ENCODE results near the gene PXN.
A peak's percentile ranks its signal among the peaks of the same experiment; 100 is the strongest.
"Not testable (repeated sequence)": the region's sequence is repeated elsewhere in the genome, so short reads cannot be mapped to it uniquely, and the experiment has no call there.

The PXN gene

DNA sequence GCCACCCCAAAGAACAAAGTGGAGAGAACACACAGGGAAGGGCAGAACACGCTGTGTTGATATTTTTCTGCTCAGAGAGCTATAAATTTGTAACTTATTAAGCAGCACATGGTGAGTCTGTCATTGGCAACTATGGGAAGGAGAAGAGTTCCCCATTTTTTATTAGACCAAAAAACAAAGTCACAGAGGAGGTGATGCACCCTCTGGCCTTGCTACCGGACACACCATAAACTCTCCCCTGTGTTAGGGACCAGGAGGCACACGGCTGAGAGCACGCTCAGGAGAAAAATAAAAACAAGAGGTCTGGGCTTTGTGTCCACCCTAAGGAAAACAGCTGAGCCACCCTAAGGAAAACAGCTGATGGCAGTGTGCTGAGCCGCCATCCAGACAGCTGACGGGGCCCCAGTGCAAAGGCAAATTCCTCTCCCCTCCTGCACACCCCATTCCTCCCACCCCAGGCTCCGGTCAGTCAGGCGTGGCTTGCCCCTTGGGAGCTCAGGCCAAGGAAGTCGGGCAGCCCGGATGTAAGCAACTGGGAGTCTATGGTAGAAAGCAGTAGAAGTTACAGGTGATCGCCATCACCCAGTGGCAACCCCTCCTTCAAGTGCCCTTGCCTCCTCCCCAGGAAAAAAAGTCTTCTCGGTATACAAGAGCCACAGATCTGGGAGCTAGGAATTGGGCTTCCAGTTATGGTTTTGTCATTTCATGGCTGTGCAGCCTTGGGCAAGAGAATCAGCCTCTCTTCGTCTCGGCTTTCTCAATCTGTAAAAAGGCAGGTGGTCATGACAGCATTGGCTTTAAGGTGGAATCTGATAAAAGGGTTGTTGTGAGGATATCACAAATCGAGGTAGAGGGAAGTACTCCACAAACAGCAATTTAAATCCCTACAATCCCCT is 2.4 kb downstream of the PXN start:
- no peak for DNase-seq (ENCODE audit: low read depth)

- no peak for DNase-seq (ENCODE audit: low read depth)
Observed at GRCh38 chr12:120261951-120262851, 3.3 kb downstream of the PXN start.

GRCh38 chr12:120260607-120261006 is 4.9 kb downstream of the PXN start:
- no peak for DNase-seq (ENCODE audit: low read depth)

DNA sequence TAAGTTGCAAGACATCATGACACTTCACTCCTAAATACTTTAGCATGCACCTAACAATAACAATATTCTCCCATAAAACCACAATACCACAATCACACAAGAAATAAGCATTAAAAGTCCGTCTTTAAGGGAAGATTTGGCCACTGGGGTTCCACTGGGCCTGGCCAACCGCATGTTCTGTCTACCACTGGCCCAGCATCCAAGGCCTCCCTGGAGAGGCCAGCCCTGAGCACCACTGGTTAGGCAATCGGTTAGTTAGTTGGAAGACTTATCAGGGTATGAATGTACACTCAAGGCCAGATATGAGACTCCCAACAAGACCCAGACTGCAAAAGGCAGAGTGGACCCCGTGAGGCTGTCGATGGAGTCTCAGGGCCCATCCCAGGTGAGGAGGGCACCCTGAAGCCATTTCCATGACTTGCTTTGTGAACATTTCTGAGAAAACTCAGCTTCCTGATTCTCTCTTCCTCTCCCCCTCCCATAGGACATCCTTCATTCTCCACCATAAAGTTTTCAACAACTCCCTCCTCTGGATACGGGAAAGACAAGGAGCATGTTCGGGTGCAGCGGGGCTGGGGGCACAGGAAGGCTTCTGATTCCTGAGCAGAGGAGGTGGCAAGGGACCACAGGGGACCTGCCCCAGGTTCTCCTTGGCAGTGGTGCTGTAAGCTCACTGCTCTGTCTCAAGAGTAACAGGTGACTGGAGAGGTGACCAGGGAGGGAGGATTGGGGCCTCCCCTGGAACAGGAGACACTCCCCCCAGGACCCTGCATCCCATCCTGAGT is 5.9 kb downstream of the PXN start:
- no peak for DNase-seq (ENCODE audit: low read depth)

DNA sequence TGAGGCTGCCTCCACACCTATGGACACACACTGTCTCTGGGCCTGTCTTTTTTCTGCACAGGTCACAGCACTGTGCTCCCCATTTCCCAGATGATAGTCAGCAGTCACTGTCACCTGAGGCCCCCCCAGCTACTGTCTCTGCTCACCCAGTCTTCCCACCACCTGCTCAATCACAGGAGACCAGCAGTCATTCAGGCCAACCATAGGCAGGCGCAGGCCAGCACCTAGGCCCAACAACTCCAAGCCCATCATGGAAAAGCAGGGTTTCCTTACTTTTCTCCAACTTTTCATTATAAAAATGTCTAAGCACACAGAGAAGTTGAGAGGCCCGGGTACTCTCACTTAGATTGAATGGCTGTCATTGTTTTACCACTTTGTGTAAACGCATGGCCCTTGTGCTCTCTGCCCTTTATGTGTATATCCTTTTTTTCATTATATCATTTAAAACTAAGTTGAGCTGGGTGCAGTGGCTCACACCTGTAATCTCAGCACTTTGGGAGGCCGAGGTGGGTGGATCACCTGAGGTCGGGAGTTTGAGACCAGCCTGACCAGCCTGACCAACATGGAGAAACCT is 7.1 kb downstream of the PXN start:
- no peak for DNase-seq (ENCODE audit: low read depth)

DNA sequence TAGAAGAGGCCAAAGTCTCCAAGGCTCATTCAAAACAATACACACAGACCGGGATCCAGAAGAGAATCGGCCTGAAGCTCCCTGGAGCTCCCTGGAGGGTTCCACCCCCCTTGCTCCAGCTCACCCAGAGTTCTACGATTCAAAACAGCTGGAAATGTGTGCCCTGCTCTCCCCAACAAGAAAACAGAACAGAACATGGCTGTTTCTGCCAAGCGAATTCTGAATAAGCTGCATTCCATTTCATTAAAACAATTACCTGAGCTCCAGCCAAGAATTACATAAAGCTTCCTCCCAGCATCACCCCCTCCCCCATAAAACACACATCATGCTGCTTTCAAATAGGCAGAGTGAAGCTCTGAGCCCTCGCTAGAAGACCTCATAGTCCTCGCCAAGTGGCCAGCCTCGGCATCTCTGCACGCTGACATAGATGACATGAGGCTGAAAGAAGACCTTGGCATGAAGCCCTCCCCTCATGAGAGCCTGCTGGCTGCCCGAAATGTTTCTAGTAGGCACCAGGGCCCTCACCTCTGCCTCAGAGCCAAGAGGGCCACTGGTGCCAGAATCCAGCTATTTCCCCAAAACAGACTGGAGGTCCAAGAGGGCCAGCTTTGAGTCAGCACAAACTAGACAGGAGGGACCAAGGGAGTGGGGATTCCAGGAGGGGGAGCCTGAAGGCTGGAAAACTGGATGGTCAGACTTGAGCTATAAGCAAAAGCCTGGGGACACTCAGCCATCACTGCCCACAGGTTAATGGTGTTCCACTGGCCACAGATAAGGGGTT is 8.3 kb downstream of the PXN start:
- no peak for DNase-seq (ENCODE audit: low read depth)

- DNase-seq (ENCODE audit: low read depth): no peak
Observed at GRCh38 chr12:120254809-120255208, 10.7 kb downstream of the PXN start.

- DNase-seq (ENCODE audit: low read depth): not testable (repeated sequence)
Observed at GRCh38 chr12:120253313-120253712, 12.2 kb downstream of the PXN start.

- DNase-seq (ENCODE audit: low read depth): peak; percentile 75
Observed at GRCh38 chr12:120252071-120252906, 13.2 kb downstream of the PXN start.

GRCh38 chr12:120251364-120252070 is 14.0 kb downstream of the PXN start:
- not testable (repeated sequence) for DNase-seq (ENCODE audit: low read depth)

DNA sequence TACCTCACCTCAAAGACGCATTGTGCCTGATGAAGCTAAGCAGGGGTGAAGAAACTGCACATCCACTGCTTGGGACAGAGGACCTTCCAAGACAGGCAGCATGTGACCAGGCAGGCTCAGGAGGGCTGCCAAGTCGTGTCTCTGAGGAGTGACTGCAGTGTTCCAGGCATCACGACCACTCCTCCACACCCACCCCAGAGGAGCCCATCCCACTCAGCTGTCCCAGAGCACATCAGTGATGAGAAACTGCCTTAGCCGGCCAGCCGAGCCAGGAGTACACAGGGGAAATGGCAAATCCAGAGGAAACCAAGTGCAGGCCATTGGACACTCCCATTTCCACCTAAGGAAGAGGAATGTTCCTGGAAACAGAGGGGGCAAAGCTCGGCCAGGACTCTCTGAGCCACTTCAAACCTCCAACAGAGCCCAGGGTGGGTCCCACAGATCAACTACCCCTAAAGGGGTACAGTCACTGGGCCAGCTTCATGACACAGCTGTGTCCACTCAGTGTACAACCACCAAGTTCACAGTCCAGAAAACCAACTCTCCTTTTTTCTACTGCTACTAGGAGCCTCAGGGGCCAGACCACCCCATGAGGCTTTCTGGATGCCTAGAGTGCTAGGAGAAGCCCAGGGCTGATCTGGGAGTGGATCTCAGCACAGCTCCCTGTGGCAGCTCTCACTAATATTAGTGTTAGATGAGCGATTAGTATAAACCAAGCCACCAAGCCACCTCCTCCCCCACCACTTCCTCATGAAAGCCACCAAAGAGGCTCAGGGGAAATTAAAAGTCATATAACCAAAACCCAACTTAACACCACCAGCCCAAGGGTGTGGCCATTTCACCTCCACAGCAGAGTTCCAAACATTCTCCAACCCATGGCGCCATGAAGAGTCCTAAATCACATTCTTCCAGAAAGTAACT is 15.4 kb downstream of the PXN start:
- no peak for DNase-seq (ENCODE audit: low read depth)

DNA sequence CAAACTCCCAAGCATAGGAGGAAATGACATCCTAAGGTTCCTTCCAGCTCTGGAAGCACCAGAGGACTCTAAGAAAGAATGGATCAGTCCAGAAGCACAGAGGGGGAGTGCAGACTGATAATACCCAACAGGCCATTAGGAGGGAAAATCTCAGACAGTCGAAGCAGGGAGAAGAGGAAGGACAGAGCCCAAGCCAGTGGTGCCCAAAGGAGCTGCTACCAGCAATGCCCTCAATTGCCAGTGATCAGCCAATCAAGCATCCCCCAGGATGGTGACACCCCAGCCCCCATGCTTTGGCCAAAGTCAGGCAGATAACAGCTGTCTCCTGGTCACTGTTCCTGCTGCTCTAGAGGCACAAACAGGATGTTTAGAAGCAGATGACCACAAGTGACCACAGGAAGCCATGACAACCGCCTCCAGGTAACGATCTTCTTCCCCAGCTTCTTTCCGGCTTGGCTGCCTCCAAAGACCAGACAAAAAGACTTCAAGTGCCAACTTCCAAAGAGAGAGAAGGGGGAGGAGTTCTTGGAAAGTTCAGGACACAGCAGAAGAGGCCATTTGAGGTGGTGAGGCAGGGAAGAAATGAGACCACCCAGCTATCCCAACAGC is 16.2 kb downstream of the PXN start:
- DNase-seq (ENCODE audit: low read depth): no peak

- DNase-seq (ENCODE audit: low read depth): no peak
Observed at GRCh38 chr12:120247621-120248030, 17.9 kb downstream of the PXN start.

DNA sequence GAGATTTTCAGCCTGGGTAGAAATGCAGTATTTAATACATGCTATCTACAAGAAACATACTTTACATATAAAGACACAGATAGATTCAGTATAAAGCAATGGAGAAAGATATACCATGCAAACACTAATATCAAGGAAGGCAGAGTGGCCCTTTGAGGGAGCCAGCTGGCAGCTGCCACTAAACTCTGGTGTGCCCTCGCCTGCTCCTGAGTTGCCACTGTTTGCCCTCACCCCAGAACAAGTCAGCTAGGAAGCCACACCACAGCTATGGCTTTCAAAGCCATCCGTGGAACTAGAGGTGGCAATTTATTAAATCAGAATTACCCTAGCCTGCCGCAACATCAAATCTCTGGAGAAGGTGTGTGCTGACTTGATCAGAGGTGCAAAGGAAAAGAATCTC is 18.3 kb downstream of the PXN start:
- DNase-seq (ENCODE audit: low read depth): no peak

GRCh38 chr12:120246705-120247104 is 18.8 kb downstream of the PXN start:
- not testable (repeated sequence) for DNase-seq (ENCODE audit: low read depth)

DNA sequence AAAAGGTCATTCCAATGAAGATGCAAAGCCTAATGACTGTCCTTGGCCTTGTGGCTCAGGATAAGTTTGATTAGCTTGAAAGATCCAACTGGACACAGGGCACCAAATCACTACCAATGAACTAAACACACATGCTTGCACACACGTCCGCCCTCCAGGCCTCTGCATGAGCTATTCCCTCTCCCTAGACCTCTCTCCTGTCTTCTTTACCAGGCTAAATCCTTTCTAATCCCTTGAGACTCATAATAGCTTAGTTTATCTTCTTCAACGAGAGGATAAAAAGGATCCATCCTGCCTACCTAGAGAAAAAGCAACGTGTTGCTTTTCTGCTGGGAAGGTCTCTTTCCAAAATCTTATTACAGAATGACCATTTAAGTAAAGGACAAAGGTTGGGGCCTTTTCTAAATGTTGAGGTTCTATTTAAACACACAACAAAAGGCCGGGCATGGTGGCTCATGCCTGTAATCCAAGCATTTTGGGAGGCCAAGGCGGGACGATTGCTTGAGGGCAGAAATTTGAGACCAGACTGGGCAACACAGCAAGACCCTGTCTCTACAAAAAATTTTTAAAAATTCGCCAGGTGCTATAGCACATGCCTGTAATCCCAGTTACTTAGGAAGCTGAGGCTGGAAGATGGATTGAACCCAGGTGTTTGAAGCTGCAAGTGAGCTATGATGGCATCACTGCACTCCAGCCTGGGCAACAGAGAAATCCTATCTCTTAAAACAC is 22.4 kb downstream of the PXN start:
- DNase-seq (ENCODE audit: low read depth): no peak

DNA sequence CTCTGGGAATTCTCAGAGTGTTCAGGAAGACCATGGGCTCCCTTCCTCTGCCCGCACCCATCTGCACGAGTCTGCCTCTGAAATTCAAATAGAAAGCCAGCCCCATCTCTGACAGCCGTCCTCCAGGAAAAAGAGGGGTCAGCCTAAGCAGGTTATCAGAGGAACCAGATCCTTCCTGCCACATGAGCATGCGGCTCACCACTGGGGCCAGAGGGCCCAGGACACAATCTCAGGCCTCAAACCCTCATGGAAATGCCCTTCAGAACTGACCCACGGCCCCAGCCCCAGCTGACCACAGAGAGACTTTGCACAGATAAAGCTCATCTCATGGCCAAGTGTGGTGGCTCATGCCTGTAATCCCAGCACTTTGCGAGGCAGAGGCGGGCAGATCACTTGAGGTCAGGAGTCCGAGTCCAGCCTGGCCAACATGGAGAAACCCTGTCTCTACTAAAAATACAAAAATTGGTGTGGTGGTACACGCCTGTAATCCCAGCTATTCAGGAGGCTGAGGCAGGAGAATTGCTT is 23.2 kb downstream of the PXN start:
- DNase-seq (ENCODE audit: low read depth): no peak
